ENCODE measurements around the gene HPSE2. TPM values are rescaled to one million over a fixed set of nuclear protein-coding genes. Genes with fewer than 3 reads are reported as not detected.
"Not testable (repeated sequence)": the region's sequence is repeated elsewhere in the genome, so short reads cannot be mapped to it uniquely, and the experiment has no call there.

Gene HPSE2
- total RNA-seq: not detected

DNA sequence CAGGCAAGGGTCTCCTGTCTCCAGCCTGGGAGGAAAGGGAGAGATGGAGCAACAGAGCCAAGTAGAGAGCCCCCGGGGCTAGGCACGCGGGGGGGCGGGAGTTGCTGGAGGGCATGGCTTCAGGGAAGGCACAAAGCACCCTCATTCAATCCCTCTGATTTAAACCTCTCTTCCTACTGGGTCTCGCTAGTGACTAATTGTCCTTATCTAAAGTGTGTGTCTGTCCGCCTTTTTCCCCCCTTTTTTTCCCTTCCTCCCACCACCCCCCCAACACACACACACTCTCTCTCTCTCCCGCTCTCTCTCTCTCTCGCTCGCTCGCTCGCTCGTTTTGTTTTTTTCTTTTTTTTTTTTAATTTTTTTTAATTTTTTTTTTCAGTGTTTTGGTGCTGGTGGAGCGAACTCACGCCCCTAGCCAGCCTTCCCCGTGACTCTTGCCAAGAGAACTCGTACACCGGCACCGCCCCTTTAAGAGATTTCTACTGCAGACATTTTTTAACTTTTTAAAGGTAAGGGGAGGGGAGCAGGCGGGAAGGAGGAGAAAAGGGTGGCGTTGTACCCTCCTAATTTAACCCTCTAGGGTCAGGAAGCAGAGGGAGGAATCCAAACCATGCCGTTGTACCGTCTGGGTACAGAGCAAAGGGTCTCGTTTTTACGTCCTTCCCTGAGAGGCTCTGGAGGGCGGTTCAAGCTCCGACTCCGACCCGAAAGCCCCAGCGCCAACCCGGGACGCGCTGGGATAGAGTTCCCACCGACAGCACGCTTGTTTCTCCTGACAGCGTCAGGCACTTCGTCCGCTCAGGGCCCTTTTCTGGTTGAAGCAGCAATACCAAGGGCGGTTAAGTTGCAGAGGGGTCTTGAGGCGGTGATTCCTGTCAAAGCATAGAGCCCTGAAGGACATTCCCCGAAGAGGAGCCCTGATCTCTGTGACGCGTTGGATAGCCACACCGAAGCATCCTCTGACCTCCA, at the start of gene HPSE2:
Gene HPSE2, minus strand, starts transcription at position 195 of the 969 bp plus-strand sequence.
- Mint-ChIP-seq H3K27me3 (peaks cover 74% of the 10 kb centered on the region), H3K9me3 (no peaks in the 10 kb centered on the region), H3K36me3 (ENCODE audit: low read depth) (no peaks in the 10 kb centered on the region), H3K4me1 (peaks cover 20% of the 10 kb centered on the region), H3K27ac (no peak within 1 kb of the TSS), H3K4me3 (no peak within 1 kb of the TSS)
- DNase-seq: no peak
- ChIA-PET POLR2A (no interaction called here), CTCF (no interaction called here)

DNA sequence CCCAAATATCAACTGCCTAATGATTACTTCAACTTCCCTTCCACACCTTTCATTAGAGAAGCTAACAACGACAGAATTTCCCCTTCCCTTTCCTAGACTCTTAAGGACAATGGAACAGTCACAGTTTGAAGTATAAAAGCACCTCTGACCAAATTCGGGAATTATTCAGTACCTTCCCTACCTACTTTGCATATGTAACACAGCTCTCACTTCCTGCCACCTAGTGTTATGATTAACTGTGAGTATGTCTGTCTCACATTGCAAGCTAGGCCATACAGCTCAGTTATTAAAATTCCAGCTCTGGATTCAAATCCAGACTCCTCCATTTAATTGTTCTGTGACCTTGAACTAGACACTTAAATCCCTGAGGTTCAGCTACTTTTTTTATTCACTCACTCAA, 44.8 kb upstream of the HPSE2 start:
- ChIA-PET CTCF (no interaction called here), POLR2A (no interaction called here)
- no peak for DNase-seq
- no peaks in the 10 kb centered on the region for H3K36me3 Mint-ChIP-seq (ENCODE audit: low read depth)
- H3K27ac Mint-ChIP-seq: no peak overlapping the region
- no peaks in the 10 kb centered on the region for H3K4me1 Mint-ChIP-seq
- H3K9me3 Mint-ChIP-seq: peaks cover 7% of the 10 kb centered on the region
- no peak overlapping the region for H3K4me3 Mint-ChIP-seq
- peaks cover 10% of the 10 kb centered on the region for H3K27me3 Mint-ChIP-seq

- Mint-ChIP-seq H3K4me1 (no peaks in the 10 kb centered on the region), H3K9me3 (peaks cover 7% of the 10 kb centered on the region), H3K4me3 (no peak overlapping the region), H3K27me3 (peaks cover 10% of the 10 kb centered on the region), H3K36me3 (ENCODE audit: low read depth) (no peaks in the 10 kb centered on the region), H3K27ac (no peak overlapping the region)
- DNase-seq: no peak
- CTCF ChIA-PET: interaction anchor here (0.6 kb wide), 1 partner anchor 32 kb away, joined by 3 read pairs; no protein-coding TSS in a partner anchor
- POLR2A ChIA-PET: no interaction called here
Measured at GRCh38 chr10:99279626-99280111, 44.0 kb upstream of the HPSE2 start.

- Mint-ChIP-seq H3K27me3 (peaks cover 14% of the 10 kb centered on the region), H3K4me3 (no peak overlapping the region), H3K36me3 (ENCODE audit: low read depth) (no peaks in the 10 kb centered on the region), H3K27ac (no peak overlapping the region), H3K4me1 (no peaks in the 10 kb centered on the region), H3K9me3 (no peaks in the 10 kb centered on the region)
- CTCF ChIA-PET: interaction anchor here (1.0 to 2.0 kb wide), 4 partner anchors 9 to 810 kb away, joined by 3 to 4 read pairs (median 4); no protein-coding TSS in a partner anchor
- POLR2A ChIA-PET: no interaction called here
- DNase-seq: no peak
Measured at GRCh38 chr10:99276848-99277486, 41.3 kb upstream of the HPSE2 start.

- Mint-ChIP-seq H3K9me3 (no peaks in the 10 kb centered on the region), H3K27me3 (peaks cover 7% of the 10 kb centered on the region), H3K27ac (no peak overlapping the region), H3K4me1 (no peaks in the 10 kb centered on the region), H3K4me3 (no peak overlapping the region), H3K36me3 (ENCODE audit: low read depth) (no peaks in the 10 kb centered on the region)
- POLR2A ChIA-PET: no interaction called here
- no peak for DNase-seq
- CTCF ChIA-PET: no interaction called here
Measured at GRCh38 chr10:99266383-99266782, 30.7 kb upstream of the HPSE2 start.

- Mint-ChIP-seq H3K4me3 (no peak overlapping the region), H3K9me3 (peaks cover 10% of the 10 kb centered on the region), H3K27me3 (no peaks in the 10 kb centered on the region), H3K27ac (no peak overlapping the region), H3K36me3 (ENCODE audit: low read depth) (peaks cover 5% of the 10 kb centered on the region), H3K4me1 (no peaks in the 10 kb centered on the region)
- ChIA-PET CTCF (no interaction called here), POLR2A (no interaction called here)
- no peak for DNase-seq
Measured at GRCh38 chr10:99248824-99249223, 13.2 kb upstream of the HPSE2 start.

DNA sequence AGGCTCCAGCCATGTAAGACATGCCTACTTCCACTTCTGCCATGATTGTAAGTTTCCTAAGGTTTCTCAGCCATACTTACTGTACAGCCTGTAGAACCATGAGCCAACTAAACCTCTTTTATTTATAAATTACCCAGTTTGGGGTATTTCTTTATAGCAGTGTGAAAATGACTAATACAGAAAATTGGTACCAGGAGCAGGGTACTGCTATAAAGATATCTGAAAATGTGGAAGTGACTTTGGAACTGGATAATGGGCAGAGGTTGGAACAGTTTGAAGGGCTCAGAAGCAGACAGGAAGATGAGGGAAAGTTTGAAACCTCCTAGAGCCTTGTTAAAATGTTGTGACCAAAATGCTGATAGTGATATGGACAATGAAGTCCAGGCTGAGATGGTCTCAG, 12.2 kb upstream of the HPSE2 start:
- H3K36me3 Mint-ChIP-seq (ENCODE audit: low read depth); POLR2A ChIA-PET; H3K27me3 Mint-ChIP-seq; H3K4me1 Mint-ChIP-seq; H3K27ac Mint-ChIP-seq; H3K4me3 Mint-ChIP-seq; DNase-seq: not testable (repeated sequence)
- H3K9me3 Mint-ChIP-seq: peaks cover 10% of the 10 kb centered on the region
- CTCF ChIA-PET: interaction anchor here (1.6 kb wide), 1 partner anchor 781 kb away, joined by 19 read pairs; no protein-coding TSS in a partner anchor

DNA sequence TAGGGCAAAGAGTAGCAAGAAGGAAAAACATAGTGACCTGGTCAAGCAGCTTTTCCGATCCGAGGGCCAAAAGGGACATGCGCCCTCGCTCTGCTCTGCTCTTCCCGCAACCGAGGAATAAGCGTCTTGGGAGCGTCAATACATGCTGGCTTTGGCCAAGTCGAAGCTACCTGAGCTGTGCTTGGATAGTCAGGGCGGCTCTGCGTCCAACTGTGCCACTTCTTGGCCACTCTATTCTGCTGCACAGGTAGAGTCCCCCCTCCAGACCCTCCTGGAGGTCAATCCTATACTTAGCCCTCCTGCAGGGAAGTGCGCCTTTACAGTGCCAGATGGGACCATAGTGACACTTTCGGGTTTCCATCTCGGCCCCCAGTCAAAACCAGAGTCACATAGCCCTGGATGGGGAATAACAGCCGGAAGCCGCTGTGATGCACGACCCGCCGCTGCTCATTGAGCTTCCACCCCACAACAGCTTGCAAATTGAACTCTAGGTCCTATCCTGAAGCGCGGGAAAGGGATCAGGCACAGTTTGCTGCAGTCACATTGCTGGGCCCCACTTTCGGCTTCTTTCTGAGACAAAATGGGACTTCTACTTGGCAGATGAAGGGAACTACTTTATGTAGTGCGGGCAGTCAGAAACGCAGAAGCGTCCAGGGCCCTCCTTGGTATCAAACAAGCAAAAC, 1.1 kb upstream of the HPSE2 start:
- ChIA-PET POLR2A (no interaction called here), CTCF (no interaction called here)
- Mint-ChIP-seq H3K4me1 (peaks cover 20% of the 10 kb centered on the region), H3K4me3 (no peak overlapping the region), H3K9me3 (no peaks in the 10 kb centered on the region), H3K27me3 (peaks cover 66% of the 10 kb centered on the region), H3K36me3 (ENCODE audit: low read depth) (no peaks in the 10 kb centered on the region), H3K27ac (no peak overlapping the region)
- DNase-seq: no peak

DNA sequence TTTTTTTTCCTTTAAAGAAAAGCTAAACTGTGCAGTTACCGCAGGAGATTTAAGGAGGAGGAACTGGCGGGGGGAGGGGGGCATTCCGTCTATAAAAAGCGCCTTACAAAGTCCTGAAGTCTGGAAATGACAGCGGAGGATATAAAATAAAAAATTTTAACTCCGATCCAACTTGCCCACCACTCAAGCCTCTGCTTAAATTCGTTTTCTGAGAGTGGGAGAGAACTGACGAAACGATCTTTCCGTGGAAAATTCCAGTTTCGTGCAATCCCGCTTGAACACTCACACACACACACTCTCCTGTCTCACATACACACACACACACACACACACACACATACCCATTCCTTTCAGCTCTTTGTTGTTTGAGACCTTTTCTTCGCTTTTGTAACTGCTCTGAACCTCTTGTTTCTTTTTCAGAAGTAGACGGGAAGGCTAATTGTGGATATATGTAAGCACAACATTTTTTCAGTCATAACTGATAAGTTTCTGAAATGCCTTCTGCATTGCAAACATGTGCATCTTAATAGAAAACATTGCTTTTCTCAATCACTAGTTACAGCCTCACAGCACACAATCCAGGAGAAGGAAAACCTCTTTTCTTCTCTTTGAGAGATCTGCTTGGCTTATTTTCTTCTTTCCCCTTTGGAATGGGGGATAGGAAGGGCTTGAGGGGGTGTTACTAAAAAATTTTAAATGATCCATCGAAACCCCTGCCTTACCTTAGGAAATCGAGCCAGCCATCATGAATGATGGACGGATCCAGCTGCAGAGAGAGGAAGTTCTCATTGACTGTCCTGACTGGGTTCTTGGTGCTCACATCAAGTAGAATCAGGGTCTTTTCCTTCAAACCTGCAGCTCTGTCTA, 628 bp downstream of the HPSE2 start:
- DNase-seq: no peak
- POLR2A ChIA-PET: no interaction called here
- Mint-ChIP-seq H3K27me3 (peaks cover 82% of the 10 kb centered on the region), H3K9me3 (no peaks in the 10 kb centered on the region), H3K36me3 (ENCODE audit: low read depth) (no peaks in the 10 kb centered on the region), H3K4me3 (no peak overlapping the region), H3K27ac (no peak overlapping the region), H3K4me1 (peaks cover 20% of the 10 kb centered on the region)
- CTCF ChIA-PET: no interaction called here

DNA sequence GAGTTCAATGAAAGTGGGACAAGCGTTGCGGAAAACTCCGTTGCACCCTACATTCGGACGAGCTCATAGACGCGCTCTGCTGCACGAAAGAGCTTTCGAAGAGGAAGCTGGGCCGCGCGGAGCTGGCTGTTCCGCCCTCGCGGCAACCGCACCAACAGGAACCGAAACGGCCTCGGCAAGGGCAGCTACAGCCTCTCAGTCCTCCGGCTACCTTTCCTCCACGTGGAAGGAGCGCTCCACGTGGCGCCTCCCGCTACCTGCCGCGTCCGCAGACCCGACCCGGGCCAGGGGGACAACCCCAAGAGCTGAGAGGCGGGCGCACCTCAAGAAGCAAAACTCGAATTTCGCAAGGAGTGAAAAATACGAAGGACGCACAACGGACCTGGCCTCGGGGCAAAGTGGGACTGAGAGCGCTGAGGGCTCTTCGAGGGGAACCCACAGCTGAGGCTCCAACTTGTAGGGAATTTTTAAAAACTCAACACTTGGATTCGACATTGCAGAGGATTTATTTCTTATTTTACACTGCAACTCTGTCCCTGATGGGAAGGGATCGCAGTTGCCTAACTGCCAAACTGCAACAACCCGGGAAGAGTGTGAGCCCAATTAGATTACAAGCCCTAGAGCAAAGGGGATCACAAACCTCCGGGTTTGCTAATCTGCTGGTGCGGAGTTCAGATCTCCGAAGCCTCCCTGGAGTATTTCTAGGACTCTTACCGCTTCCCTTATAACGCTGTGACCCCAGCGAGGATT, 1.4 kb downstream of the HPSE2 start:
- Mint-ChIP-seq H3K27me3 (peaks cover 86% of the 10 kb centered on the region), H3K36me3 (ENCODE audit: low read depth) (no peaks in the 10 kb centered on the region), H3K4me3 (peak overlapping the region; percentile 37), H3K27ac (no peak overlapping the region), H3K4me1 (peaks cover 20% of the 10 kb centered on the region), H3K9me3 (no peaks in the 10 kb centered on the region)
- CTCF ChIA-PET: interaction anchor here (0.8 kb wide), 1 partner anchor 18 kb away, joined by 4 read pairs; no protein-coding TSS in a partner anchor
- DNase-seq: peak; percentile 59
- POLR2A ChIA-PET: no interaction called here

- no peak for DNase-seq
- H3K36me3 Mint-ChIP-seq (ENCODE audit: low read depth): no peaks in the 10 kb centered on the region
- H3K9me3 Mint-ChIP-seq: no peaks in the 10 kb centered on the region
- POLR2A ChIA-PET: no interaction called here
- CTCF ChIA-PET: interaction anchor here (0.8 kb wide), 1 partner anchor 18 kb away, joined by 4 read pairs; no protein-coding TSS in a partner anchor
- peaks cover 84% of the 10 kb centered on the region for H3K27me3 Mint-ChIP-seq
- H3K4me1 Mint-ChIP-seq: peaks cover 20% of the 10 kb centered on the region
- H3K4me3 Mint-ChIP-seq: peak overlapping the region; percentile 37
- no peak overlapping the region for H3K27ac Mint-ChIP-seq
Measured at GRCh38 chr10:99233689-99234037, 2.0 kb downstream of the HPSE2 start.

Measured in activated CD4-positive, alpha-beta memory T cell treated with anti-CD3 and anti-CD28 coated beads, Interleukin-2, amount 10 ng/mL, durations not matched to agents 7 days and 5 days (primary cell).